GM21423 (cell line): Measurements from ENCODE around the gene ZFR.
"Not testable (repeated sequence)": the region's sequence is repeated elsewhere in the genome, so short reads cannot be mapped to it uniquely, and the experiment has no call there.

Experiments
- ATAC-seq: cut with Tn5 transposase; IDR thresholded peaks from one replicate; pipeline ENCODE4 v1.9.1; 2021; ENCODE audit warnings: mild to moderate bottlenecking, moderate library complexity; ENCODE audit not compliant: unreplicated experiment

Gene ZFR

DNA sequence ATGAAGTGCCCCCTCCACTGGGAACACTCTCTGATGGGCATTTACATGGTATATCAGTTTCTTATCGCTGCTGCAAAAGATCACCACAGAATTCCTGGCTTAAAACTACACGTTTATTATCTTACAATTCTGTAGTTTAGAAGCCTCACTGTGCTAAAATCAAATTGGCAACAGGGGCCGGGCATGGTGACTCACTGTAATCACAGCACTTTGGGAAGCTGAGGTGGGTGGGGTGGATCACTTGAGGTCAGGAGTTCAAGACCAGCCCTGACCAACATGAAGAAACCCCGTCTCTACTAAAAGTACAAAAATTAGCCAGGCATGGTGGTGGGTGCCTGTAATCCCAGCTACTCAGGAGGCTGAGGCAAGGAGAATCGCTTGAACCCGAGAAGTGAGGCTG is 7.8 kb upstream of the ZFR start:
- ATAC-seq: not testable (repeated sequence)

DNA sequence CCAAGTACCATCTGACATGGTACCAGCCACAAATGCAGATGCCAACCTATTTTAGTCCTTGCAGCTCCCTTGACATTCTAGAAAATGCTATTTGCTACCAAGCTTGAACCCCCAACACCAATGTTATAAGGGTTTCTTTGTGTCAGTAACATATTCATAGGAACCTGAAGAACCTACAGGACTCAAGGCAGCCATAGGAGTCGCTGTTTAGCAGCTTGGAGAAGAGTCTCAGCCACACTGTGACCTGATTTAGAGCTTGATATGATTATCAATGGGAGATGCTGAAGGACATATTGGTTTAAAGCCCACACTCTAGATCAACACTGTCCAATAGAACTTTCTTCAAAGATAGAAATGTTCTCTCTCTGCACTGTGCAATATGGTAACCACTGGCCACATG is 6.4 kb upstream of the ZFR start:
- ATAC-seq: no peak

DNA sequence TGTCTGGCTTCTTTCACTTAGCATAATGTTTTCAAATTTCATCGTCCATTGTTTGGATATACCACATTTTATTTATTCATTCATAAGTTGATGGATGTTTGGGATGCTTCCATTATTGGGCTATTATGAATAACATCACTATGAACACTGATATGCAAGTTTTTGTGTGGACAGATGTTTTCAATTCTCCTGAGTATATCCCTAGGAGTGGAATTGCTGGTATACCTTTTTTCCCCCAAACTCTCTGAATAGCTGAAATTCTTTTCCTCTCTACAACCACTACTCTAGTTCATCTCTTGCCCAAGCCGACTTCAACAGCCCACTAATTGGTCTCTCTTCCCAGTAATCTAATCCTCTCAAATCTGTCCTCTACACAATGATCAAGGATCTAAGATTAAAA is 4.7 kb upstream of the ZFR start:
- no peak for ATAC-seq

DNA sequence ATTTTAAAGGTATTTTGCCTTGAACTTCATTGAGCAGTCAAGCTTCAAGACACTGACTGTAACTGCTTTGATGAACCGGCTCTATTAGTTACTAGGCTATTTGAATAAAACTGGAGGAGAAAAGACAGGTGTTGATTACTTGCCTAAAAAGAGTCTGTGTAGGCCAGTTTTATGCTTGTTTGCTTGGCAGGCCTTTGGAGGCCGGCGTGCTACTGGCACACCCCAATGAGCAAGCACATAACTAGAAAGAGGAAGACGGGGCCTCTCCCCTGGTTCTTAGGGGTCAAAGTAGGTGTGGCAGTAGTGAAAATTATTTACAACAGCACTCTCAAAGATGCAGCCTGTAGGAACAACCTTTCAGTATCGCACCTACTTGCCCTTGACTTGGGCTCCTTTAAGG is 2.1 kb upstream of the ZFR start:
- ATAC-seq: no peak

DNA sequence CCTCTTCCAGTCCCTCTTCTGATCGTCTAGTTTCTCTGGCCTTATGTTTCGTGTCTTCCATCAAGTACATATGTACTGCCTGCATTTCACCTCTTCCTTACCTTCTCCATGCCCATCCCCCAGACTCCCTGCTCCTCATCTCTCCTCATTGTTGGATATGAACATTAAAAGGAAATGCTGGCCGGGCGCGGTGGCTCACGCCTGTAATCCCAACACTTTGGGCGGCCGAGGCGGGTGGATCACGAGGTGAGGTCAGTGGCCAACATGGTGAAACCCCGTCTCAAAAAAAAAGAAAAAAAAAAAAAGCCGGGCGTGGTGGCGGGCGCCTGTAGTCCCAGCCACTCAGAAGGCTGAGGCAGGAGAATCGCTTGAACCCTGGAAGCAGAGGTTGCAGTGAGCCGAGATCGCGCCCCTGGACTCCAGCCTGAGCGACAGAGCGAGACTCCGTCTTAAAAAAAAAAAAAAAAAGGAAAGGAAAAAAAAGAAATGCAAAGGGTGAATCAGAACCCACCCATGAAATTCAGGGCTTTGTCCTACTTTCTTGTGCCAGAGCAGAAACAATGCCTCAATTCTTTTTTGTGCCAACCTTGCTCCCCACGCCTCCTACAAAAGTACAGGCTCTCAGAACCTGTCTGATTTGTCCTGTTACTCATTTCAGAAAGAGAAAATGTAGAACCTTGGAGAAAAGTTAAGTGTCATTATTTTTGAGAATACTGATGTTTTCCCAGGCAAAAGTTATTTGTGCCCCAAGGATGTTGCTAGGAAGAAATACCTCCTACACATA is 1.5 kb upstream of the ZFR start:
- ATAC-seq: no peak

DNA sequence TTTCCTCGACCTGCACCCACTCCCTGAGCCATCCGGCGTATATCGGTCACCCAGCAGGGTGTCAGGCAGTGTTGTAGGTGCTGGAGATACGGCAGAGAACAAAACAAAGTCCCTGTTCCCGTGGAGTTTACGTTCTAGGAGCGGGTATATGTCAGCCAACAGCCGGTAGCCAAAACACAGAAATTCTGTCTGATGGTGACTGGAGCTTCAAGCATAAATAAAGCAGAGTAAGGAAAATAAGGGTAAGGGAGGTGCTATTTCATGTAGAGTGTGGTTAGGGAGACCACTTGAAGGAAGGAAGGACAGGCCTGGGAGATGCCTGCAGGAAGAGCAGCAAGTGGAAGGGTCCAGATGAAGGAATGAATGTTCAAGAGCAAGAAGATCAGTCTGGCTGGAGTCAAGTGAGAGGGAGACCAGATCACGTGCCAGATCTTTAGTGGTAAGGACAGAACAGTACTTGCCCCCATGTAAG is 783 bp upstream of the ZFR start:
- ATAC-seq: no peak

DNA sequence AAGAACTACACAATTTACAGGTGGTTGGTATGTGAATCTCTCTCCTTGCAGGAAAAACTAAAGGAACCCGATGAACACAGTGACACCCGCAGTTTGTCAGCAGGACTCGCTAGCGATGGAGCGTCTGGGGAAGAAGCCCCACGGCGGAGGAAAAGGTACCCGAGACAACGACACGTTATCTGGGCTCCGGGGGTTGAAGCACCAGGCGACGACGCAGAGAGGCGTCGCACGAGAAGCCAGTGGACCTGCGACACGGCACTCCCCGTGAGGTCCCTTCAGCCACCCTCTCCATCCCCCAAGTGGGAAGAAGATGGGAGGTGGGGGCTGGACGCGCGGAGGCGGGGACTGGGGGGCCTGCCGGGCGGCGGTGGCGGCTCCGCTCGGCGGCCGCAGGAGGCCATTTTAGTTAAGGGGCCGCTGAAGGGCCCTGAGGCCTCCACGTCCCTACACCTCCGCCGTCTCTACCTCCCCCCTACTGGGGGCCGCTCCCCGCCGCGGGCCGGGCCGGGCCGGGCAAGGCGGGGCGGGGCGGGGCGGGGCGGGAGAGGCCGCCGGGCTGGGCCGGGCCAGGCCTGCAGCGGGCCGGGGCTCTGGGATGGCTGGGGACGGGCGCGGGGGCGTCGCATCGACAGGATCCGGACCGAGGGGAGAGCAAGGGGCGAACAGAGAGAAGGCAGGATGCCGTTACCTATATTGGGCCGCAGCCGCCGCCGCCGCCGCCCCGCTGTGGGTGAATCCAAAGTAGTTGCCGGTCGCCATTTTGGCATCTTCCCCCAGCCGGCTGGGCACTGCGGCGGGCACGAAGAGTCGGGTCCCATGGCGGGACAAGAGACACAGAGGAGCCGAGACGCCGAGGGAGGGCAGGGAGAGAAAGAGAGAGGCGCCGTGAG is 754 bp downstream of the ZFR start:
- peak; percentile 33 for ATAC-seq

DNA sequence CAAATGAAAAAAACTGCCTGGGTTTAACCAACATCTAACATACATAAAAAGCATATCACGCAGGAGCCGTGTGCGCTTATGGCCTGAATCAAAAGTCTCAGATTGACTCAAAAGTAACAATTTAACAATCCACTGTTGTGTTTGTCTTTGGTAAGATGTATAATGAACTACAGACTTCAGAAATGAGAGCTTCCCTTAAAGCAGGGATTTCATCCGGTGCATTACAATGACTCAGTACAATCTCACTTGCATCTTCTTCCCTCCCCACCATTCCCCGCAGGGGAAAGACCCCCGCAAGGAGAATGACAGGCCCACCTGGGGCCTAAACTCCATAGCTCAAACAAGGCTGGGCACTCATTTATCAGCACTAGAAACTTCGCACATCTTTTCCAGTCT is 1.4 kb downstream of the ZFR start:
- ATAC-seq: peak; percentile 34

DNA sequence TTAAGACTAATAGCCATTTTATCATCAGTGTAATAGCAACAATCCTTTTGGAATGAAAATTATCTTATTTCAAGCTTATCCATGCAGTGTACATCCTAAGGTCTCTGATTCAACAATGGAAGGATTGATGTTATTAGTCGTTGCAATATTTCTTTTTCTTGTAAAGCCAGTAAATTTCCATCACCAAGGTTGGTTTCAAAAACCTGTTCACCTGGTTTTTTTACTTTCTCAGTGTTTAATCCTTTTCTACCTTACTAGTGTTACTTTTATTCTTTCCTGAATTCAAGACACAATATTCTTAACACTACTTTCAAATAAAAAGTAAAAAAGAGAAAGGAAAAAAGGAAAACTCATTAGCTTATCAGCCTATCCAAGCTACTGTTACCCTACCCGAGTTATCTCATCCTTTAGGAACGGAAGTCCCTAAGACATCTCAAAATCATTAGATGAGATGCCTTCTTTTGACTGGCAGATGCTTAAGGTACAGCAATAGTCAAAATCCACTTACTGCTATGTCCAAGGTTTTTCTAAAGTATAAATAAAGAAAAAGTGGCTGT is 5.4 kb downstream of the ZFR start:
- no peak for ATAC-seq

DNA sequence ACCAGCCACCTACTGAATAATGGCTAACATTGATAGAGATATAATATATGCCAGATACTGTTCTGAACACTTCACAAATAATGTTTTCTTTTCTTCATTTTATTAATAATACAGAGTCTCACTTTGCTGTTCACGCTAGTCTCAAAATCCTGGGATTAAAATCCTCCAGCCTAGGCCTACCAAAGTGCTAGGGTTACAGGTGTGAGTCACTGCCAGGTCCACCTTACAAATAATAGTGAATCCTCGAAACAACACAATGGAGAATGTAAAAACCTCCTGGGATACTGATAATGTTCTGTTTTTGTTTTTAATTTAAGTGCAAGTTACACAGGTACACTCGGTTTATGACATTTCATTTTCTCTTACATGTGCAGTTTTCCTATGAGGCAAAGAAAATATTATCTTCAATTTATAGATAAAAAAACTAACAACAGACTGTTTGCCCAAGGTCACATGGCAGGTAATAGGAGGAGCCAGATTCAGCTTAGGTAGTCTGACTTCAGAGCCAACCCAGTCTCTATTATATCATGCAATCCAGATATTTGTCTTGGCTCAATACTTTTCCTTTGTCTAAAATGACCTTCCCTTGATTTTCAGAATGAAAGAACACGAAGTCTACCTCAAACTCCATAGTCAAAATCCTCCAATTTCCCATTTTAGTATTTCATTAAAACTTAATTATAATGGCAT is 7.8 kb downstream of the ZFR start:
- ATAC-seq: no peak

DNA sequence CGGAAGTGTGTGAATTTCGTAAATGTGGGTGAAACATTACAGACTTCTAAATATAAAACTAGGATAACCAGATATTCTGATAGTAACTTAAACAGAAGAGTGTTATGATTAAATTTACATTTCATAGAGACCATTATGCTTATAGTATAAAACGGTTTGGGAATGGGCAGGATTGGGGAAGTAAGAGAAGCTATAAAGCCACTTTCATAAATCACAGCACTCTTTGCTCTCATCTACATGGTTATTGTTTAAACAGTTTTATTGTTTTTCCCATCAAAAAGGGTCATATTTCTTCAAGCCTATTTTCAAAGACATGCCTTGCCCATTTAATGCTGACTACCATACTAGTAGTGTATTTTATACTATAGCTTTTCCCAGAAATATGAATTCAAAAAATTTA is 9.2 kb downstream of the ZFR start:
- no peak for ATAC-seq

DNA sequence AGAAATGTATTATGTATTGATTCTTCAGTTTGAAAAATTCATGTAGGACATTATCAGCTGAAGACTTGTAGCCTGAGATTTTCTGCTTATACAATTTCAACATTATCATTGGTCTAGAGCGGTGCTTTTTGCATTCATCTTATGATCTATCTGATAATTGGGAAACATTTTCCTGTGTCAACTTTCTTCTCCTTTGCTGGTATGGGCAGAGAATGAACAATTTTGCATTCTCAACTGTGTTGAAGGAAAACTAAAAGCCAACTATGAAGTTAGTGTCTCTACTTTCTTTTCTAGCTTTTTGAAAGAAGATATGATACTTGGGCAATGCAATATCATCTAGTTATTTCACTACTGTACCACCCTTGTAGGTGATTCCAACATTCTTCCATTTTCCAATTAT is 10.3 kb downstream of the ZFR start:
- no peak for ATAC-seq

DNA sequence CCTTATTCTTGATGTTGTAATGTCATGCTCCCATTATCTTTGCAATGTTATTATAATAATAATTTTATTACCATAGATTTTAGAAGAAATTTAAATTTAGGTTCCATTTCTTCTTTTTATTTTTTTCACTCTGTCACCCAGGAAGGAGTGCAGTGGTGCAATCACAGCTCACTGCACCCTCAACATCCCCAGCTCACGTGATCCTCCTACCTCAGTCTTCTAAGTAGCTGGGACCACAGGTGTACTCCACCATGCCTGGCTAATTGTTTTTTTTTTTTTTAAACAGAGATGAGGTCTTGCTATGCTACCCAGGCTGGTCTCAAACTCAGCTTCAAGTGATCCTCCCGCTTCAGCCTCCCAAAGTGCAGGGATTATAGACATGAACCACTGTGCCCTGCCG is 11.9 kb downstream of the ZFR start:
- no peak for ATAC-seq

DNA sequence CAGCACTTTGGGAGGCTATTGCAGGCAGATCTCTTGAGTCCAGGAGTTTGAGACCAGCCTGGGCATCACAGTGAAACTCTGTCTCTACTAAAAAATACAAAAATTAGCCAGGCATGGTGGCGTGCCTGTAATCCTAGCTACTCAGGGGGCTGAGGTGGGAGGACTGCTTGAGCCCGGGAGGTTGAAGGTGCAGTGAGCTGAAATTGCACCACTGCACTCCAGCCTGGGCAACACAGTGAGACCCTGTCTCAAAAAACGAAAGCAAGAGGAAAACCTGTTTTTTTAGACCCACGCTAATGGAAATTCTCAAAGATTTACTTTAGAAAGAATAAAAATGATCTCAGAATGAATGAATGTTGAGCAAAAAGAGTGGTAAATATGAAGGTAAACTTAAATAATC is 13.7 kb downstream of the ZFR start:
- ATAC-seq: not testable (repeated sequence)

DNA sequence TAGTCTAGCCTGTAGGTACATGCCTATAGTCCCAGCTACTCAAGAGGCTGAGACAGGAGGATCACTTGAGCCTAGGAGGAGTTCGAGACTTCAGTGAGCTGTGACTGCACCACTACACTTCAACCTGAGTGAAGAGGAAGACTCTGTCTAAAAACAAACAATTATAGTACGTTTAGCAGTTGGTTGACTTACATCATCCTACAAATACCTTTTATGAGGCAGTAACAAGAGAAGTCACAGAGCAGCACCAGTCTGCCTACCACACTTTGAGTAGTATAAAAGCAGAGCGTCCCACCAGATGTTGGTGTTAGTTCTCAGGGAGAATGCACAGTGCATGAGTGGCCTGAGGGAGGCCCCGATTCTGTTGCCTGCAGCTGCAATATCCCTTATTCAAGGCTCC is 16.1 kb downstream of the ZFR start:
- no peak for ATAC-seq

DNA sequence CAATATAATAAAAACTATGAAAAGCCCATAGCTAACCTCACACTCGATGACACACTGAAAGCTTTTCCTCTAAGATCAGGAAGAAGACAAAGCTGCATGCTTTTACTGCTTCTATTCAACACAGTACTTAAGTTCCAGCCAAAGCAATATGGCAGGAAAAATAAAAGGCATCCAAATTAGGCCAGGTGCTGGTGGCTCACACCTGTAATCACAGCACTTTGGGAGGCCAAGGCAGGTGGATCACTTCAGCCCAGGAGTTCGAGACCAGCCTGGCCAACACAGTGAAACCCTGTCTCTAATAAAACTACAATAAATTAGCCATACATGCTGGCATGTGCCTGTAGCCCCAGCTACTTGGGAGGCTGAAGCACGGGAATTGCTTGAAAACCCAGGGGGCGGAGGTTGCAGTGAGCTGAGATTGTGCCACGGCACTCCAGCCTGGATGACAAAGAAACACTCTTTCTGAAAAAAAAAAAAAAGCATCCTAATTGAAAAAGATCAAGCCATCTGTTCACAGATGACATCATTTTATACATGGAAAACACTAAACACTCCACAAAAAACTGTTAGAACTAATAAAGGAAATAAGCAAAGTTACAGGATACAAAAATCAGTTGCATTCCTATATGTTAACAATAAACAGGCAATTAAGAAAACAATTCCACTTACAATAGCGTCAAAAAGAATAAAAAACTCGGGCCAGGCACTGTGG is 17.9 kb downstream of the ZFR start:
- ATAC-seq: no peak

DNA sequence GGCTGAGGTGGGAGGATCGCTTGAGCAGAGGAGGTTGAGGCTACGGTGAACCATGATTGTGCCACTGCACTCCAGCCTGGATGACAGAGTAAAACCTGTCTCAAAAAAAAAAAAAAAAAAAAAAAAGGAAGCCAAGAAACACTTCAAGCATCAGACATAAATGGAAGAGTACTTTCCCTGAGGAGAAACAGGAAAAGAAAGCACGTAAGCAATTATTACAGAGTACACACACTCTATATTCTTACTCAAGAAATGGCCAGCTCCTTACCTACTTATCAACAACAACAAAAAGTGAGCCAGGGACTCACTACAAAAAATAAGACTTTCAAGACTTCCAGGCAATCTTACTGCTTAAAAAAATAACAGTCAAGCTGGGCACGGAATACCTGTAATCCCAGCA is 21.8 kb downstream of the ZFR start:
- no peak for ATAC-seq

DNA sequence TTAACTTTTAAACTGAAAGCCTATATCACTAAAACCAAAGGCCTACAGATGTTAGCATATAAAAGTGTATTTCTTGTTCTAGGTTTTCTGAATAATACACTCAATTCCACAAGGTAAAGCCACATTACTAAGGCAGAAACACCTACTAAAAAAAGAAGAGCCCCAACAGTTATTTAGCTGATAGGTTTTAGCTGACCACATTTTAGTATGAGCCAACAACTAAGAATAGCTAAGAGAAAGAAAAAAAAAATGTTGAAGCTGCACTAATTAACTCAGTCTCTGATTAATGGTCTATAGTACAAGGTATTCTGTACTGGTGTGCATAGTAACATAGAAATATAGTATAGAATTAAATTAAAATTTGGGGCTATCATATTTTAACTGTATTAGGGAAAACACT is 23.5 kb downstream of the ZFR start:
- no peak for ATAC-seq

DNA sequence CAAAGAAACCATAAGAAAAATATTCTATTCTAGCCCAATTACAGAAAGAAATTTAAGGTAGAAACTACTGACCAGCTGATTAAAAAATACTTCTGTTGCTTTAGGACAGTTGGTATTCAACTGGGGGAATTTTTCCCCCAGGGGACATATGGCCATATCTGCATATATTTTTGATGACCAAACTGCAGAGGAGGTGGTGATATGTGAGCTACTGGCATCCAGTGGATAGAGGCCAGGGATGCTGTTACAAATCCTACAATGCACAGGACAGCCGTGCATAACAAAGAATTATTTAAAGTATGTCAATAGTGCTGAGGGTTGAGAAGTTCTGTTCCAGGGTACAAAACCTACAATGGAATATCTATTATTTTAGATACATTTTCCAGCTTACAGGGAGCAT is 24.0 kb downstream of the ZFR start:
- no peak for ATAC-seq

DNA sequence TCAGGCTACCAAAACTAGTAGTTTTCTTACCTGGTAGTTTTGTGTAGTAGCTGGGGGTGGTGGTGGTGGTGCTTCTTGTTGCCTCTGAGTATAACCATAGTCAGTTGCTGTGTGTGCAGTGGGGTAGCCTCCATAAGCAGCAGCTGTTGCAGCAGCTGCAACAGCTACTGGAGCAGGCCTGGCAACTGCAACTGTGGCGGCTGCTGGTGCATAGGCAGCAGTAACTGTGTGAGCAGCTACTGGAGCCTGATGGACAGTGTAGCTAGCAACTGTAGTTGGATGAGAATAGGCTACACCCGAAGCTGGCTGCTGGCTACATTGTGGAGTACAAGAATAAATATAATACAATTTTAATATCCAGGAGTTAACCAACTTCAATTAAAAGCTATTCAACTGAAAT is 24.7 kb downstream of the ZFR start:
- no peak for ATAC-seq
